ENCODE measurements around the gene SPHK1. TPM values are rescaled to one million over a fixed set of nuclear protein-coding genes. Genes with fewer than 3 reads are reported as not detected.
A peak's percentile ranks its signal among the peaks of the same experiment; 100 is the strongest.

Gene SPHK1
- total RNA-seq, 1 experiment from 2014 or later: 60.4 TPM

DNA sequence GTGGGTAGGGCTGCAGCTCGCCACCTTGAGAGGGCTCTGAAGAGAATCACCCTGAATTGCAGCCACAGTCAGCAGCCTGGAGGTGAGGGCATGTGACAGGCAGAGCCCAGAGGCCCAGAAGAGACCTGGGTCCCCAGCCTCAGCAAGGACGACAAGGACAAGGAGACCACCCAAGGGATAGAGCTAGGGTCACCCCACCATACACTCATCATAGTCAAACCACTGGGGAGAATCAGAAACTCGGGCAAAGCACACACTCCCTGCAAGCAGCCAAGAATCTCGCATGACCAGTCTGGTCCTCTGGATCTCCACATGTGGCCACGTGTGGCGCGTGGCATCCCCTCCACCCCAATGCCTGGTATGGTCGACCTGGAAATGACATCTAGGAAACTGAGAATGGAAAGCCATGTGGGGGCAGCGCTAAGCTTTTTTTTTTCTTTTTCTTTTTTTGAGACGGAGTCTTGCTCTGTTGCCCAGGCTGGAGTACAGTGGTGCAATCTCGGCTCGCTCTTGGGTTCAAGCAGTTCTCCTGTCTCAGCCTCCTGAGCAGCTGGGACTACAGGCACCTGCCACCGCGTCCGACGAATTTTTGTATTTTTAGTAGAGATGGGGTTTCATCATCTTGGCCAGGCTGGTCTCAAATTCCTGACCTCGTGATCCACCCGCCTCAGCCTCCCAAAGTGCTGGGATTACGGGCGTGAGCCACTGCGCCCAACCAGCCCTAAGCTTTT, 4.6 kb upstream of the SPHK1 start:
- in situ Hi-C loops (cut with HindIII; ENCODE audit: low pct_unique_long_range_greater_than_20kb, low sequenced_read_pairs): no loop called here

DNA sequence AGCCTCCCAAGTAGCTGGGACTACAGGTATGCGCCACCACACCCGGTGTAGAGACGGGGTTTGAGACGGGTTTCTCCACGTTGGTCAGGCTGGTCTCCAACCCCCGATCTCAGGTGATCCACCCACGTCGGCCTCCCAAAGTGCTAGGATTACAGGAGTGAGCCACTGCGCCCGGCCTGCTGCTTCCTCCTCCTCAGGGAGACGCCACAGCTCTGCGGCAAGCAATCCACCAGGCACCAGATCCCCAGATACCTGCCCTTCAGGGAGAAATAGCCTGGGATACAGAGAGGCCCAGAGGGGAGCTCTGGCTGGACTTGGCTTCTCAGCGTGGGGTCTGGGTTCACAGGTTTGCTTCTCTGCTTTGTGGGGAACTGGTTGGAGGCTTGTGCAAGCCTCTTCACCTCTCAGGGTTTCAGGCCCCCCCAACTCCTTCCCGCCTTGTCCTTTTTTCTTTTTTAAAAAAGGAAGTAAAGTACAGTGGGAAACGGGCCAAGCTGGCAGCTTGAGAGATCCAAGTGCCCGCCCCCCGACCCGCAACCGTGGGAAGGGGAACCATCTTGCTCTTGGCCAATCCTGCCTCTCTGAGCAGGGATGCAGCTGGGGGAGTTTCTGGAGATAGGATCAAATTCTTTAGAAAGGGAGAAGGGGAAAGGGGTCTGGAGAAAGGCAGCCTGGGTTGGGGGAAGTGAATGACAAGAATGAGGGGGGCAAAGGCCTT, 2.6 kb upstream of the SPHK1 start:
- in situ Hi-C loops (cut with HindIII; ENCODE audit: low pct_unique_long_range_greater_than_20kb, low sequenced_read_pairs): no loop called here

More for the DNA sequence above, 4.6 kb upstream of the SPHK1 start:
- DNase-seq (ENCODE audit: low read depth, low spot score): no peak

DNA sequence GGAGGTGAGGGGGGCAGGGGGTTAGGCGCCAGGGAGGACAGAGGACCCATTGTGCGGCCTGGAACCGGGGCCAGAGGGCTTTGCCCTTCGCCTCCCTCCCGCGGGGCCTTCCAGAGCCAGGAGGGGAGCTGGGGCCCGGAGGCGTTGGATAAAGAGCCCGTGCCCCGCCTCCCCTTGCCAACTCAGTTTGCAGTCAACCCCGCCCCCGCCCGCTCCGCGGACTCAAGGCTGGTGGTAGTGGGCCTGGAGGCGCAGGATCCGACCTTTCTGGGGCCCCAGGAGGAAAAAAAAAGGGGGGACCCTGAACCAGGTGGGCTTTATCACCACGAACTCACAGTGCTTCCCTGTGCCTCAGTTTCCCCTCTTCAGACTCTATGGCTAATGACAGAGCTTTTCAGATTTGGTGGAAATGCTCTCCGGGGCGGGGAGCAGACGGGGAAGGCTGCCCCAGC, 2.0 kb upstream of the SPHK1 start:
- no peak for DNase-seq (ENCODE audit: low read depth, low spot score)
- in situ Hi-C loops (cut with HindIII; ENCODE audit: low pct_unique_long_range_greater_than_20kb, low sequenced_read_pairs): no loop called here

More for the DNA sequence above, 2.6 kb upstream of the SPHK1 start:
- no peak for DNase-seq (ENCODE audit: low read depth, low spot score)

DNA sequence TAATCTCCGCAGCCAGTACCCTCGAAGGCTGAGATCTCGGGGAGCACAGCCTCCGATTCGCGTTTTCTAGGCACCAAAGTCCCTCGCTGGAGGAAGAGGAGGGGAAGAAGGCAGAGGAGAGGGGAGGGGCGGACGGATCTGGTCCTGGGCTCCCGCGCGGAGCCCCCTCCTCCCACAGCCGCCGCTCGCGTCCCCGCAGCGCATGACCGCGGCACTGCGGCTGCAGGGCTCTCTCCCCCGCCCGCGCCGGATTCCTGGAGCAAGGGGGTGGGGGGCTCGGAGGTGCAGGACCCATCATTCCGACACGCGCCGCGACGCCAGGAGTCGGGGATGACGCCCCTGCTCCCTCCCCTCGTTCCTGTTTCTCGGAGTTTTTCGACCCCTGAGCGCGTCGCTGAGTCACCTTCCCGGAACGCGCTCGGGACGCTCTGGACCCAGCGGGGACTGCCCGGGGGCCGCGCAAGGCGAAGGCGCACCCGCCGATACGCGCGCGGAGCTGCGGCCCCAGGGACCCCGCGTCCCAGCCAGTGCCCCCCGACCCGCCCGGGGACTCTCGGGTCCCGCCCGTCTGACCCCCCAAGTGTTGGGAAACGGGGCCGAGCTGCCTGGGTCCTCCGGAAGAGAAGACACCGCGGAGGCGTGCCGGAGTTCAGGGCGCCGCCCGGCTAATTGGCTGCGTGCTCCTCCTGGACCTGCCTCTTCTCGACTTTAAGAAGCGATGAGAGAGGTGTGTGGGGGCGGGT, 1.4 kb upstream of the SPHK1 start:
- in situ Hi-C loops (cut with HindIII; ENCODE audit: low pct_unique_long_range_greater_than_20kb, low sequenced_read_pairs): no loop called here
- no peak for DNase-seq (ENCODE audit: low read depth, low spot score)

DNA sequence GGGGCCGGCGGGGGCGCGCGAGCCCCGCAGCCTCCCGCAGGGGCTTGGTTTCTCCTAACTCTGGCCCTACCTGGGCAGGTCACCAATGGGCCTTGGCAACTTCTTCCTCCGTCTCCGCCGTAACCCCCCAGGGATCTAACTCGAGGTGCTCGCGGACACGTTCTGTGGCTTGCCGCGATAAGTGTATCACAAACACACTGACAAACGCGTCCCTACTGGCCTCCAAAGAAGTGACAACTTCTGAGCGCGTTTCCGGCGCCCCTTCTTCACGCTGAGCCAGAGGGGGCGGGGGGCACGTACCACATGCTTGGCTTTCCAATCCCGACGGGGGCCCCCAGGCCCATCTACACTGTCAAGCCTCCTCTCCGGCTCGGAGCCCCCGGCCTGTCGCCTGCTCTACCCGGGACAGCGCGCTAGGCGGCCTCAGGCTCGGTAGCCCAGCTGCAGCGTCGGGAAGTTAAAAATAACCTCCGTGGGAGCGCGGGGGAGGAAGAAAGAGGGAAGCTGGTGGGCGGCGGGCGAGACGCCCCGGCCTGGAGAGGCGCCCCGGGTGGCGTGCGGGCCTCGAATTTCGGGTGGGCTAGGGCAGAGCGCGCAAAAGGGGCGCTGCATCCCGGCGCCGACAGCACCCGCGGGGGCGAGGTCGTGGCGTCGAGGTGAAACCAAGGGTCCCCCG, 725 bp upstream of the SPHK1 start:
- DNase-seq (ENCODE audit: low read depth, low spot score): no peak
- in situ Hi-C loops (cut with HindIII; ENCODE audit: low pct_unique_long_range_greater_than_20kb, low sequenced_read_pairs): no loop called here

DNA sequence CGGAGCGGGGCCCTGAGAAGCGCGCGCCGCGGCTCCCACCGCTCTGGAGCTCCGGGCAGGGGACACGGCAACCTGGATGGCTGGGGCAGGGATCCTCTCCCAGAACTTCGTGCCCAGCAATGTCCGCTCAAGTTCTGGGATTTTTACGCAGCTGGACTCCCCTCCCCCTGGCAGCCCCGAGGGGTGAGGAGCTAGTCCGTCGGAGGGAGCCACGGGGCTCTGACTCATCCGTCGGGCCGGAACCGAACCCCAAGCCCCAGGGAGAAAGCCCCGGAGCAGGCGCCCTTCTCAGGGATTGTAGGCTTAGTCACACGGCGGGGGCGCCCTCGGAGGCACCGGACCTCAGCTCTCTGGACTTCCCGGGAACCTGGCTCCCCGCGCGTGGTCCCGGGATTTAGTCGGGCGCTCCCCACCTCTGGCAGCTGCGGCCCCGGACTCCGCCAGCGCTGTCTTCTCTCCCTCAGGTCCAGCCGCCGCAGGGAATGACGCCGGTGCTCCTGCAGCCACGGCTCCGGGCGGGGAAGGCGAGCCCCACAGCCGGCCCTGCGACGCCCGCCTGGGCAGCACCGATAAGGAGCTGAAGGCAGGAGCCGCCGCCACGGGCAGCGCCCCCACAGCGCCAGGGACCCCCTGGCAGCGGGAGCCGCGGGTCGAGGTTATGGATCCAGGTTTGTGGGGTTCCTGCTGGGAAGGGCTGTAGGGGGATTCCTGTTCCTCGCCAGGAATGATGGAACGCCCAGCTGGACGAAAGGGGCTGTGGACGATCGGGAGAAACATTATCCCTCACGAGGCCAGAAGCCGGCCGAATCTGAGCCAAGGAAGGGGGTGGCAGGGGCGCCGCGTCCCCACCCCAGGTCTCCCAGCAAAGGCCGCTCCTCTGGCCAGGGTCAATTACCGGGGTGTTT, 830 bp downstream of the SPHK1 start:
- DNase-seq (ENCODE audit: low read depth, low spot score): peak; percentile 50
- in situ Hi-C loops (cut with HindIII; ENCODE audit: low pct_unique_long_range_greater_than_20kb, low sequenced_read_pairs): no loop called here

DNA sequence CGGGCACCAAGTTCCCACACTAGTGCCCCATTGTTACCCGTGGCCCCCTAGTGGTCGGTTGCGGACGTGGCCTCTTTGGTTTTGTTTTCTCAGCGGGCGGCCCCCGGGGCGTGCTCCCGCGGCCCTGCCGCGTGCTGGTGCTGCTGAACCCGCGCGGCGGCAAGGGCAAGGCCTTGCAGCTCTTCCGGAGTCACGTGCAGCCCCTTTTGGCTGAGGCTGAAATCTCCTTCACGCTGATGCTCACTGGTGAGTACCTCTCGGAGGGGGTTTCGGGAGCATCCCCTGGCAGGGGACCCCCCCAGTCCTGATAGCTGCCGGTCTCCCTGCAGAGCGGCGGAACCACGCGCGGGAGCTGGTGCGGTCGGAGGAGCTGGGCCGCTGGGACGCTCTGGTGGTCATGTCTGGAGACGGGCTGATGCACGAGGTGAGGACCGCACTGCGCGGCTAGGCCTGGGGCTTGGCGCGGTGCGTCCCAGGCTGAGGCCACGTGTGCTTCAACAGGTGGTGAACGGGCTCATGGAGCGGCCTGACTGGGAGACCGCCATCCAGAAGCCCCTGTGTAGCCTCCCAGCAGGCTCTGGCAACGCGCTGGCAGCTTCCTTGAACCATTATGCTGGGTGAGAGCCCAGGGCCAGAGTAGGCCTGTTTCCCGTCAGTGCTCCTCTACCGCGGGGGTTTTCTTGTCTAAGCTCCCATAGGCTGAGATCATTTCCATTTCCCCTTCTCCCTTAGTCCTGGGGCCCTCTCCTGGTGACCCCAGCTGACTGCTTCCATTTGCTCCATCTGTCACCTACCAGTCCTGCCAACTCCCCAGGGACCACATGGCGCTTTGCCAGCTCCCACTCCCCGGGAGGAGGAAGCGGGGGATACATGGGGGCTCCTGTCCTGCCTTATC, 1.7 kb downstream of the SPHK1 start:
- DNase-seq (ENCODE audit: low read depth, low spot score): peak; percentile 90
- in situ Hi-C loops (cut with HindIII; ENCODE audit: low pct_unique_long_range_greater_than_20kb, low sequenced_read_pairs): no loop called here

DNA sequence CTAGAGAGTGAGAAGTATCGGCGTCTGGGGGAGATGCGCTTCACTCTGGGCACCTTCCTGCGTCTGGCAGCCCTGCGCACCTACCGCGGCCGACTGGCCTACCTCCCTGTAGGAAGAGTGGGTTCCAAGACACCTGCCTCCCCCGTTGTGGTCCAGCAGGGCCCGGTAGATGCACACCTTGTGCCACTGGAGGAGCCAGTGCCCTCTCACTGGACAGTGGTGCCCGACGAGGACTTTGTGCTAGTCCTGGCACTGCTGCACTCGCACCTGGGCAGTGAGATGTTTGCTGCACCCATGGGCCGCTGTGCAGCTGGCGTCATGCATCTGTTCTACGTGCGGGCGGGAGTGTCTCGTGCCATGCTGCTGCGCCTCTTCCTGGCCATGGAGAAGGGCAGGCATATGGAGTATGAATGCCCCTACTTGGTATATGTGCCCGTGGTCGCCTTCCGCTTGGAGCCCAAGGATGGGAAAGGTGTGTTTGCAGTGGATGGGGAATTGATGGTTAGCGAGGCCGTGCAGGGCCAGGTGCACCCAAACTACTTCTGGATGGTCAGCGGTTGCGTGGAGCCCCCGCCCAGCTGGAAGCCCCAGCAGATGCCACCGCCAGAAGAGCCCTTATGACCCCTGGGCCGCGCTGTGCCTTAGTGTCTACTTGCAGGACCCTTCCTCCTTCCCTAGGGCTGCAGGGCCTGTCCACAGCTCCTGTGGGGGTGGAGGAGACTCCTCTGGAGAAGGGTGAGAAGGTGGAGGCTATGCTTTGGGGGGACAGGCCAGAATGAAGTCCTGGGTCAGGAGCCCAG, 2.8 kb downstream of the SPHK1 start:
- in situ Hi-C loops (cut with HindIII; ENCODE audit: low pct_unique_long_range_greater_than_20kb, low sequenced_read_pairs): no loop called here
- DNase-seq (ENCODE audit: low read depth, low spot score): no peak

DNA sequence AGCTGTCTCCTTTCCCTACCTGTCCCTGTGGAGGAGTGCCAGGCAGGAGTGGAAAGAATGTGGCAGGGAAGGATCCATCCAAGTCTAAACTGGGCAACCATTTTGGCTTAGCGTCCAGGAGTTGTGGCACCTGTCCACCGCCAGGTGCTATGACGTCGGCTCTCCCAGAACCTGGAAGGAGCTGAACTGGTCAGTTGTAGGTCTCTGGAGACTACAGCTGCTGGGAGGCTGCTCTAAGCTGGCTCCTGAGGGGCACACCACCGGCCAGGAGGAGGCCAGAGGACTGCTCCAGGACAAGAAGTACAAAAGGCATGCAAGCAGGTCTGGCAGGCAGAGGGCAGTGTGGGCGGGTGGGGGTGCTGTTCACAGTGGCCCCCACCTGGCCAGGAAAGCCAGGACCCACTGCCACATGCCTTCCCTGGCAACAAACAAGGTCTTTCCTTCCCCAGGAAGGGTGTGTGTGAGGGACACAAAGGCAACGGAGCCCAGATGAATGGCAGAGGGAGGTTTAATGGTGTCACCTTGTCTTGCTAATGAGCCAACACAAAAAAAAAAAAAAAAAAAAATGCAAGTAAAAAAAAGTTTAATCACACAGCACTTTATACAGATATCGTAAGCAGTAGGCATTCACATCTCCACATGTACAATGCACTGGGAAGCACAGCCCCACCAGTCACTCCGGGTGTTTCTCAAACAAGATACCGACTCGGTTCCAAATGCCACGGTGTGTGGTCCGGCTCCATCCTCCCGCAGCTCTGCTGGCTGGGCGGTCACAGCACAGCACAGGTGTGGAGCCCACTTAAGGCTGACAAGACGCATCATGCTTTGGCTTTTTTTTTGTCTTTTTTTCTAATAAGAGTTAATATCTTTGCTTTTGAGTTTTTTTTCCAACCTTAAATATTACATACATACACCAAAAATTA, 4.8 kb downstream of the SPHK1 start:
- no peak for DNase-seq (ENCODE audit: low read depth, low spot score)
- in situ Hi-C loops (cut with HindIII; ENCODE audit: low pct_unique_long_range_greater_than_20kb, low sequenced_read_pairs): no loop called here

DNA sequence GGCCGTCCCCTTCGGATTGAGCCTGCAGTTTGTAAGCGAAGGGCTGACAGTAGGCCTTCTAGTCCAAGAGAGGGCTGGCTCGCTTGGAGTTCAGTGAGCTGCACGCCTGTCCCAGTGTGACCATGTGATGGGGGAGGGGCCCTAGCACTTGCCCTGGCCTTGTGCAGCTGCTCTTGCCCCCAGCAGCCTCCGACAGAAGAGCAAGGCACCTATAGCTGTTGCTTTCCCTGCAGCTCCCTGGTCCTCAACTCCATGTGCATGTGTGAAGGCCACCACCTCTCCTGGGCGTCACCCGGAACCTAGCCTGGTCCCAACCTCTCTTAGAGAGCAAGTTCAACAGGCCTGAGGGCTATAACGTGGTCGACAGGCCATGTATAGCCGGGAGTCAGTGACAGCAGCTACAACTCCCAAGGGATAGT, 5.6 kb downstream of the SPHK1 start:
- no peak for DNase-seq (ENCODE audit: low read depth, low spot score)
- in situ Hi-C loops (cut with HindIII; ENCODE audit: low pct_unique_long_range_greater_than_20kb, low sequenced_read_pairs): no loop called here

DNA sequence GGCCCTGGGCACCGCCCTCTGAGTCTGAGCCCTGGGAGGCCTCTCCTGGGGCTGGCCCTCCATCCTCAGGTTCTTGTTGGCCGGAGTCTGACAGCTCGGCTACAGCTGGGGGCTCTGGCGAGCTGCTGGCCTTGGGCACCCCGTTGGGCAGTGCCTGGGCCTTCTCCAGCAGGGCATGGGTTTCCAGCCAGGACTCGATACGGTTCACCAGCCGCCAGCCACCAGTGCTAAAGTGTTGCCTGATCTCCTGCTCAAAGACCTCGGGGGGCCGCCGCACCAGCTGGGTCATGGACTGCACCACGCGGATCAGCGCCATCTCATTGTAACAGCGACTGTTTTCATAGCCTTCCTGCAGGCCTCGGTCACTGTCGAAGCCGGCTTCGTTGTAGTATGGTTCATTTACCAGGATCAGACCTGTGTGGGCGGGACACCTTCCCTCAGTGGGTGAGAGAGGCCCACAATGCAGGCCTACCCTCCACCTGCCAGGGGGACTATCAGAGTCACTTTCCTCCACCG, 6.8 kb downstream of the SPHK1 start:
- DNase-seq (ENCODE audit: low read depth, low spot score): no peak
- in situ Hi-C loops (cut with HindIII; ENCODE audit: low pct_unique_long_range_greater_than_20kb, low sequenced_read_pairs): no loop called here

DNA sequence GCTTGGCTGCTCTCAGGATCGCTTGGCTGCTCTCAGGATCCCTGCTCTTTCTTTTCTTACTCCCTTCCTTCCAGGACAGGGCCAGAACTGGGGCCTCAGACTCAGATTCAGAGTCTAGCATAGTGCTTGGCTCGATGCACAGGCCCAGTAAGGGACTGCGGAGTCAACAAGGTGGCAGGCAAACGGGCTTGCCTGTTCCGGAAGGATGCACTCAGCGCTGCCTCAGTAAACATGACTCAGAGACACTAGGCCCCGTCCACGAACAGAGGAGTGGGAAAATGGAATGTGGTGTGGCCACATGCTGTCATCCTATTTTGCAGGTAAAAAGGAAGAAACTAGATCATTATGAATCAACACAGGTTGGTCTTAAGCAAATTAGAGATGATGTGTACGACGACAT, 9.8 kb downstream of the SPHK1 start:
- no peak for DNase-seq (ENCODE audit: low read depth, low spot score)
- in situ Hi-C loops (cut with HindIII; ENCODE audit: low pct_unique_long_range_greater_than_20kb, low sequenced_read_pairs): no loop called here

DNA sequence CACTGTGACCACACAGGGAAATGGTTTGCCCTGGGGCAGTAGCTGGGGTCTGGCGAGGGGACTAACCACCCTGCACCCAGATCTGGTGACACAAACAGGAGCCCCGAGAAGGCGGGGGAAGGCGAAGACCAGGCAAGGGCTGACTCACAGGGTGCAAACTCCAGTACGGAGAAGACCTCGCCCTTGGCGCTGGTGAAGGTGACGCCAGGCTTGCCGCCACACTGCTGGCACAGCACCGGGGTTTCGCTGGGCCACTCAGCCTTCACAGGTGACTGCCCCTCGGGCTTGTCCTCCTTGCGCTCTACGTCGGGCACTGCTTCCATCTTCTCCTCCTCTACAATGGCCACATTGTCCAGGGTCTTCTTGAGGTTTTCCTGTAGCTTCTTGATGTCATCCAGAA, 11.6 kb downstream of the SPHK1 start:
- no peak for DNase-seq (ENCODE audit: low read depth, low spot score)
- in situ Hi-C loops (cut with HindIII; ENCODE audit: low pct_unique_long_range_greater_than_20kb, low sequenced_read_pairs): no loop called here

DNA sequence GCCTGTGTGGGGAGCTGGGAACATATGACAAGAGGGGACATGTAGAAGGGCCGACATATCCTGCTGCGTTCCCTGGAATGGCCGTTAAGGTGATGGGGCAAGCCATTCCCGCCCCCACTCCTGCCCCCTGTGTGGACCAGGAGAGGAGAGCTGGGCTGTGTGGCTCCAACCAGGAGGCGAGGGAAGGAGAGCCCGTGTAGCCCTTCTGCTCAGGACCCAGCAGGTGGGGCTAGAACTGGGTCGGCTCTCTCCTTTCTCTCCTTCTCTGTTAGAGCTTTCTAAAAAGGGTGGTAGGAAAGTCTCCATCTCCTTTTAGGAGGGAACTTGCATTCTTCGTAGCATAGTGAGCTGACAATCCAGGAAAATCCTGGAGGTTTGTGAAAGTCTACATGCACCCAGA, 12.8 kb downstream of the SPHK1 start:
- in situ Hi-C loops (cut with HindIII; ENCODE audit: low pct_unique_long_range_greater_than_20kb, low sequenced_read_pairs): no loop called here
- DNase-seq (ENCODE audit: low read depth, low spot score): no peak
